Endothelial cell of umbilical vein (primary cell): ENCODE results near the gene PLXNA1. TPM values are rescaled to one million over a fixed set of nuclear protein-coding genes. Genes with fewer than 3 reads are reported as not detected.

Experiments used
- BruUV-seq: library from RNA; stranded (reverse); fragments of 400-500 nt; replicated peaks from 2 replicates; lab custom pipeline; 2021; lab: Mats Ljungman, UMichigan
- CTCF ChIA-PET: fragments of 300-600, 350-600 bp; sonication (Branson Sonifier 250); formaldehyde crosslinking; loops from one replicate; lab custom pipeline; 2021; ENCODE audit warnings: antibody characterized with exemption, inconsistent platforms; lab: Charles Lee
- POLR2A ChIA-PET: fragments of 300-600, 350-600 bp; sonication (Branson Sonifier 250); formaldehyde crosslinking; loops from one replicate; lab custom pipeline; 2021; ENCODE audit warnings: antibody characterized with exemption, inconsistent platforms; lab: Charles Lee
- DNase-seq: peaks from one replicate; pipeline ENCODE4 v3.0.0-alpha.2; 2011; ENCODE audit warnings: low read depth, low spot score
- FAIRE-seq: peaks from 2 replicates; lab custom pipeline; 2011; peaks lifted over from hg19 to GRCh38; lab: Jason Lieb, UNC
- H2AFZ ChIP-seq: 2 replicates; pipeline ENCODE4 v1.6.0; 2012; ENCODE audit warnings: low read depth, low read length, control low read depth, inconsistent platforms
- H3K27ac ChIP-seq: 2 replicates; pipeline ENCODE4 v1.5.1; 2011; ENCODE audit warnings: low read depth, mild to moderate bottlenecking, control low read depth, low read length, moderate library complexity; ENCODE audit not compliant: insufficient read depth
- H3K27me3 ChIP-seq, 2 experiments: 2 replicates each; pipeline versions ENCODE4 v1.6.0 to v1.6.1; 2011; ENCODE audit warnings: low read length in 2 of 2, mixed read lengths in 1 of 2; ENCODE audit not compliant: control insufficient read depth in 2 of 2, insufficient read depth in 2 of 2
- H3K36me3 ChIP-seq, 2 experiments: 2 replicates in 1 of 2; 3 replicates in 1 of 2; pipeline ENCODE4 v1.5.1; 2011; ENCODE audit warnings: low read length in 2 of 2, mild to moderate bottlenecking in 1 of 2, moderate library complexity in 1 of 2; ENCODE audit not compliant: control insufficient read depth in 2 of 2, insufficient read depth in 2 of 2; ENCODE audit errors: extremely low read depth in 1 of 2
- H3K4me1 ChIP-seq: 3 replicates; pipeline ENCODE4 v1.5.1; 2011; ENCODE audit warnings: mild to moderate bottlenecking, low read length; ENCODE audit not compliant: control insufficient read depth, insufficient read depth; ENCODE audit errors: extremely low read depth
- H3K4me2 ChIP-seq: 2 replicates; pipeline ENCODE4 v1.6.1; 2011; ENCODE audit warnings: low read length, control low read depth, mixed read lengths; ENCODE audit not compliant: insufficient read depth
- H3K4me3 ChIP-seq, 3 experiments: fragments of 200-600 bp in 1 of 3; sonication (generic), shearing (Covaris generic) in 1 of 3; replicated peaks in 1 of 3; 2 replicates each; pipeline ENCODE4 v1.5.1; 2011 to 2016; ENCODE audit warnings: control low read depth in 3 of 3, low read length in 3 of 3, mild to moderate bottlenecking in 2 of 3, inconsistent platforms in 1 of 3, low read depth in 1 of 3, moderate library complexity in 1 of 3; ENCODE audit not compliant: insufficient read depth in 1 of 3
- H3K79me2 ChIP-seq: 2 replicates; pipeline ENCODE4 v1.6.0; 2012; ENCODE audit warnings: low read length, inconsistent platforms; ENCODE audit not compliant: control insufficient read depth, insufficient read depth
- H3K9ac ChIP-seq: replicated peaks from 2 replicates; pipeline ENCODE3; 2011; ENCODE audit warnings: low read length, control low read depth; ENCODE audit not compliant: insufficient read depth; ENCODE audit errors: extremely low read depth
- H3K9me1 ChIP-seq: replicated peaks from 3 replicates; pipeline ENCODE4 v1.6.0; 2011; ENCODE audit warnings: mild to moderate bottlenecking, low read length; ENCODE audit not compliant: control insufficient read depth, insufficient read depth; ENCODE audit errors: extremely low read depth
- H3K9me3 ChIP-seq: replicated peaks from 2 replicates; pipeline ENCODE4 v1.5.1; 2012; ENCODE audit warnings: low read length, inconsistent platforms; ENCODE audit not compliant: control insufficient read depth, insufficient read depth
- H4K20me1 ChIP-seq: replicated peaks from 2 replicates; pipeline ENCODE3; 2011; ENCODE audit warnings: mild to moderate bottlenecking, low read length; ENCODE audit not compliant: control insufficient read depth, insufficient read depth; ENCODE audit errors: extremely low read depth
- EZH2 ChIP-seq: IDR thresholded peaks from 2 replicates; pipeline ENCODE4 v1.6.1; 2012; ENCODE audit warnings: borderline replicate concordance, low read depth, mild to moderate bottlenecking, moderate library complexity, low read length, inconsistent platforms; ENCODE audit not compliant: severe bottlenecking
- FOS ChIP-seq: IDR thresholded peaks from 2 replicates; pipeline ENCODE4 v1.6.1; 2011; ENCODE audit warnings: mild to moderate bottlenecking, low read length, moderate library complexity, borderline replicate concordance; ENCODE audit not compliant: insufficient read depth
- GATA2 ChIP-seq: IDR thresholded peaks from 2 replicates; pipeline ENCODE4 v1.7.0; 2011; ENCODE audit warnings: low read depth, mild to moderate bottlenecking, moderate library complexity, mixed read lengths, low read length; ENCODE audit not compliant: insufficient read length, insufficient read depth
- JUN ChIP-seq: IDR thresholded peaks from 2 replicates; pipeline ENCODE4 v1.6.1; 2011; ENCODE audit warnings: borderline replicate concordance, low read depth; ENCODE audit not compliant: insufficient read length, insufficient read depth
- MYC ChIP-seq: IDR thresholded peaks from one replicate; pipeline ENCODE4 v1.6.1; 2011; ENCODE audit warnings: mild to moderate bottlenecking, low read depth, low read length
- POLR2A ChIP-seq: IDR thresholded peaks from 2 replicates; pipeline ENCODE4 v1.6.1; 2012; ENCODE audit warnings: low read depth, mild to moderate bottlenecking, control low read depth, low read length
- POLR2AphosphoS5 ChIP-seq: IDR thresholded peaks from 2 replicates; pipeline ENCODE4 v1.6.1; 2012; ENCODE audit warnings: low read depth, mild to moderate bottlenecking, control low read depth, low read length, moderate library complexity; ENCODE audit not compliant: insufficient read depth
- dilution Hi-C: fragments of 300-500 bp; cut with MboI; formaldehyde crosslinking; loops from one replicate; pipeline ENCODE4 v1.15.0; 2019; ENCODE audit warnings: low sequenced_read_pairs; ENCODE audit not compliant: extremely low pct_ligation_motif_present
- intact Hi-C: fragments of 100-400 bp; cut with micrococcal nuclease; formaldehyde crosslinking; loops from one replicate; pipeline ENCODE4 v1.10.0; 2022
- polyA plus RNA-seq, 4 experiments: library from polyadenylated mRNA; depleted of rRNA in 3 of 4; stranded (reverse) in 3 of 4; unstranded in 1 of 4; fragments of >200 nt; gene quantifications; 2 replicates each; pipeline versions ENCODE4 v1.2.1 to v1.2.3, GENCODE V29; 2011 to 2012; ENCODE audit warnings: missing spikeins in 1 of 4
- total RNA-seq: library from RNA; stranded (reverse); gene quantifications from 2 replicates; pipeline ENCODE4 v1.2.3, GENCODE V29; 2021
- TF ChIP-seq, protein P1 (sequence below), 2 donors: IDR thresholded peaks; 1 replicate in 1 of 2; 2 replicates in 1 of 2; pipeline ENCODE4 v1.5.1; 2011; ENCODE audit warnings: low read length in 2 of 2, mild to moderate bottlenecking in 2 of 2, moderate library complexity in 2 of 2, control low read depth in 1 of 2, inconsistent platforms in 1 of 2, low read depth in 1 of 2; ENCODE audit not compliant: insufficient read depth in 1 of 2; ENCODE audit errors: extremely low read depth in 1 of 2
- TF ChIP-seq, protein P2 (sequence below): IDR thresholded peaks from 2 replicates; pipeline ENCODE4 v1.6.1; 2011; ENCODE audit not compliant: insufficient read depth, insufficient read length

The PLXNA1 gene
- total and polyA plus RNA-seq, 2 donors (not counting 3 experiments of a cell fraction or from before 2014, with no cell fraction given): 14.1 to 18.4 TPM

DNA sequence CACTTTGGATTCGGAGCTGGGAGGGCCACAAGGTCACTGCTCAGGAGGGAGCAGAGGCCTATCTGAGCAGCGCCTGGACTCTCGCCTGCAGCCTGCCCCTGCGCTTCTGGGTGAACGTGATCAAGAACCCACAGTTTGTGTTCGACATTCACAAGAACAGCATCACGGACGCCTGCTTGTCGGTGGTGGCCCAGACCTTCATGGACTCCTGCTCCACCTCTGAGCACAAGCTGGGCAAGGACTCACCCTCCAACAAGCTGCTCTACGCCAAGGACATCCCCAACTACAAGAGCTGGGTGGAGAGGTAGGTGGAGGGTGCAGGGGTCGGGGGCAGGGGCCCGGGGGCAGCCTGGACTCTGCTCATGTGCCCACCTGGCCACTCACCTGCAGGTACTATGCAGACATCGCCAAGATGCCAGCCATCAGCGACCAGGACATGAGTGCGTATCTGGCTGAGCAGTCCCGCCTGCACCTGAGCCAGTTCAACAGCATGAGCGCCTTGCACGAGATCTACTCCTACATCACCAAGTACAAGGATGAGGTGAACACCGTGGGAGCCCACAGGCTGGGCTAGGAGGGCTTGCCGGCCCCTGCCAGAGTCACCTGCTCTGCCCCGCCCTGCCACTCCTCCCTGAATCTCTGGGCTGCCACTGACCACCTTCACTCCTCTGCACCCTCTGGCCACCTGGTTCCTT is 49.5 kb downstream of the PLXNA1 start:
- DNase-seq: no peak

More for the DNA sequence above, 49.5 kb downstream of the PLXNA1 start:
- Histone ChIP-seq H3K27me3 (no peaks in the 10 kb centered on the region), H2AFZ (no peak overlapping the region), H3K4me1 (no peaks in the 10 kb centered on the region), H3K79me2 (no peaks in the 10 kb centered on the region), H3K4me2 (no peak overlapping the region), H4K20me1 (no peaks in the 10 kb centered on the region), H3K9ac (no peak overlapping the region), H3K36me3 (no peaks in the 10 kb centered on the region), H3K4me3 (no peak overlapping the region), H3K27ac (no peak overlapping the region), H3K9me3 (no peaks in the 10 kb centered on the region), H3K9me1 (no peaks in the 10 kb centered on the region)
- TF ChIP-seq FOS (no peak), MYC (no peak), EZH2 (no peak), POLR2A (no peak), GATA2 (no peak), POLR2AphosphoS5 (no peak), JUN (no peak)
- TF ChIP-seq, protein P1, sequence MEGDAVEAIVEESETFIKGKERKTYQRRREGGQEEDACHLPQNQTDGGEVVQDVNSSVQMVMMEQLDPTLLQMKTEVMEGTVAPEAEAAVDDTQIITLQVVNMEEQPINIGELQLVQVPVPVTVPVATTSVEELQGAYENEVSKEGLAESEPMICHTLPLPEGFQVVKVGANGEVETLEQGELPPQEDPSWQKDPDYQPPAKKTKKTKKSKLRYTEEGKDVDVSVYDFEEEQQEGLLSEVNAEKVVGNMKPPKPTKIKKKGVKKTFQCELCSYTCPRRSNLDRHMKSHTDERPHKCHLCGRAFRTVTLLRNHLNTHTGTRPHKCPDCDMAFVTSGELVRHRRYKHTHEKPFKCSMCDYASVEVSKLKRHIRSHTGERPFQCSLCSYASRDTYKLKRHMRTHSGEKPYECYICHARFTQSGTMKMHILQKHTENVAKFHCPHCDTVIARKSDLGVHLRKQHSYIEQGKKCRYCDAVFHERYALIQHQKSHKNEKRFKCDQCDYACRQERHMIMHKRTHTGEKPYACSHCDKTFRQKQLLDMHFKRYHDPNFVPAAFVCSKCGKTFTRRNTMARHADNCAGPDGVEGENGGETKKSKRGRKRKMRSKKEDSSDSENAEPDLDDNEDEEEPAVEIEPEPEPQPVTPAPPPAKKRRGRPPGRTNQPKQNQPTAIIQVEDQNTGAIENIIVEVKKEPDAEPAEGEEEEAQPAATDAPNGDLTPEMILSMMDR (IDR thresholded peaks at IDR 0.05; ENCODE audit: extremely low read depth in 1 of 2, insufficient read depth in 1 of 2, low read depth in 1 of 2, low read length in 2 of 2): no peak
- TF ChIP-seq, protein P2, sequence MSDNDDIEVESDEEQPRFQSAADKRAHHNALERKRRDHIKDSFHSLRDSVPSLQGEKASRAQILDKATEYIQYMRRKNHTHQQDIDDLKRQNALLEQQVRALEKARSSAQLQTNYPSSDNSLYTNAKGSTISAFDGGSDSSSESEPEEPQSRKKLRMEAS: no peak
- FAIRE-seq: no peak
- dilution Hi-C loops: no loop called here
- CTCF ChIA-PET: no interaction called here
- POLR2A ChIA-PET: no interaction called here
- BruUV-seq: no TSS peak
- intact Hi-C loops: no loop called here

Other genes with a start within 250 kb of the PLXNA1 start
- not detected in 2 replicates for gene PRR23E, start 210.0 kb downstream of the PLXNA1 start, total RNA-seq
- gene PRR23E, start 210.0 kb downstream of the PLXNA1 start, polyA plus RNA-seq: not detected in 2 replicates